ENCODE measurements around the gene MYLK4. TPM values are rescaled to one million over a fixed set of nuclear protein-coding genes. Genes with fewer than 3 reads are reported as not detected.

The MYLK4 gene
- total and polyA plus RNA-seq, 2 experiments from 2014 or later, result 0.20 to 0.43 TPM

DNA sequence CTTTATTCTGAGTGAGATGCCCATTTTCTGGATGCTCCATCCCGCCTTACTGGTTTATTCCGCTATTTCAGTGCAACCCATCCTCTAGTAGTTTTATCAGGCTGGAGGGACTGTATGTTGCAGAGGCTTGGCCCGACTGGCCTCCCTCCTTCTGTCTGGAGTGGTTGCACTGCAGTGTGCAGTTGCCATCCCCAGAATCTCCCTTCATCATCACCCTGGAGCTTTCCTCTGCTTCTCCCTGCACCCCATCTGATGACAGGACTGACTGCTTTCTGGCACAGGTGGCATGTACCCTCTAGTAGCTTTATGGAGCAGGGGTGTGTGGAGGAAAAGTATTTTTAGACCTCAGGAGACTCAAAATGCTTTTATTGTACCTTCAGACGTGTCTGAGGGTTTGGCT lies 35.5 kb upstream of the MYLK4 start:
- no peak overlapping the region for H3K4me3 ChIP-seq
- TF ChIP-seq EZH2phosphoT487 (IDR thresholded peaks at IDR 0.05; ENCODE audit: insufficient read depth, low read depth) (no peak), EZH2 (IDR thresholded peaks at IDR 0.05; ENCODE audit: insufficient read depth, poor library complexity, severe bottlenecking) (no peak)
- H3K9me2 ChIP-seq (ENCODE audit: insufficient read depth), result no peaks in the 10 kb centered on the region
- peaks cover 22% of the 10 kb centered on the region for H3K4me1 ChIP-seq (ENCODE audit: insufficient read depth)
- H3K36me3 ChIP-seq (ENCODE audit: low read depth), result no peaks in the 10 kb centered on the region; the same call in 1 of the 2 replicates
- H3K4me2 ChIP-seq (ENCODE audit: unreplicated experiment), result no peak overlapping the region
- H3K27ac ChIP-seq, result no peak overlapping the region
- H3K9ac ChIP-seq, result no peak overlapping the region
- H3F3A ChIP-seq (ENCODE audit: insufficient read depth), result peaks cover 19% of the 10 kb centered on the region
- in situ Hi-C loops (cut with MboI), result no loop called here
- no peaks in the 10 kb centered on the region for H3K27me3 ChIP-seq (replicated peaks; ENCODE audit: insufficient read depth)
- no peak for DNase-seq
- H4K20me1 ChIP-seq (ENCODE audit: insufficient read depth), result no peaks in the 10 kb centered on the region
- H3K79me2 ChIP-seq (ENCODE audit: insufficient read depth), result peaks cover 63% of the 10 kb centered on the region
- no peak overlapping the region for H2AFZ ChIP-seq
- 61 to 70% methylated on average over 4 of the region's 4 CpGs for WGBS, 2 experiments (ENCODE audit: low coverage in 1 of 2, low lambda C conversion rate in 2 of 2, missing lambda C conversion rate in 2 of 2)
- no peaks in the 10 kb centered on the region for H3K9me3 ChIP-seq (ENCODE audit: low read depth)

DNA sequence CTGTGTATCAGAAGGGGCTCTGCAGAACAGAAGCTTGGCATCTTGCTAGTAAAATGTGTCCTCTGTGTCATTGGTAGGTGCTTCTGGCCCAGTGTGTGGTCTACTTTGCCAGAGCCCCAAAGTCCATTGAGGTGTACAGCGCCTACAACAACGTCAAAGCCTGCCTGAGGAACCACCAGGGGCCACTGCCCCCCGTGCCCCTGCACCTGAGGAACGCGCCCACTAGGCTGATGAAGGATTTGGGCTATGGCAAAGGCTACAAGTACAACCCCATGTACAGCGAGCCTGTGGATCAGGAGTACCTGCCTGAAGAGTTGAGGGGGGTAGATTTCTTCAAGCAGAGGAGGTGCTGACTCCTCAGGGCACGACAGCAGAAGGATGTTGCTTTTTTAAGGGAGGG lies 34.2 kb upstream of the MYLK4 start:
- WGBS, 2 experiments (ENCODE audit: low coverage in 1 of 2, low lambda C conversion rate in 2 of 2, missing lambda C conversion rate in 2 of 2), result 98 to 99% methylated on average over 7 of the region's 7 CpGs
- Histone ChIP-seq H3K27me3 (replicated peaks; ENCODE audit: insufficient read depth) (no peaks in the 10 kb centered on the region), H3K27ac (no peak overlapping the region), H3K4me3 (no peak overlapping the region), H3K9ac (no peak overlapping the region), H3K4me2 (ENCODE audit: unreplicated experiment) (no peak overlapping the region), H3F3A (ENCODE audit: insufficient read depth) (peaks cover 9% of the 10 kb centered on the region), H3K9me3 (ENCODE audit: low read depth) (no peaks in the 10 kb centered on the region), H3K79me2 (ENCODE audit: insufficient read depth) (peaks cover 77% of the 10 kb centered on the region), H3K9me2 (ENCODE audit: insufficient read depth) (no peaks in the 10 kb centered on the region), H4K20me1 (ENCODE audit: insufficient read depth) (no peaks in the 10 kb centered on the region), H2AFZ (no peak overlapping the region), H3K4me1 (ENCODE audit: insufficient read depth) (peaks cover 10% of the 10 kb centered on the region), H3K36me3 (ENCODE audit: low read depth) (peaks cover 6% of the 10 kb centered on the region; the same call in 1 of the 2 replicates)
- TF ChIP-seq EZH2 (IDR thresholded peaks at IDR 0.05; ENCODE audit: insufficient read depth, poor library complexity, severe bottlenecking), result no peak
- TF ChIP-seq EZH2phosphoT487 (IDR thresholded peaks at IDR 0.05; ENCODE audit: insufficient read depth, low read depth), result no peak
- in situ Hi-C loops (cut with MboI), result no loop called here
- no peak for DNase-seq

DNA sequence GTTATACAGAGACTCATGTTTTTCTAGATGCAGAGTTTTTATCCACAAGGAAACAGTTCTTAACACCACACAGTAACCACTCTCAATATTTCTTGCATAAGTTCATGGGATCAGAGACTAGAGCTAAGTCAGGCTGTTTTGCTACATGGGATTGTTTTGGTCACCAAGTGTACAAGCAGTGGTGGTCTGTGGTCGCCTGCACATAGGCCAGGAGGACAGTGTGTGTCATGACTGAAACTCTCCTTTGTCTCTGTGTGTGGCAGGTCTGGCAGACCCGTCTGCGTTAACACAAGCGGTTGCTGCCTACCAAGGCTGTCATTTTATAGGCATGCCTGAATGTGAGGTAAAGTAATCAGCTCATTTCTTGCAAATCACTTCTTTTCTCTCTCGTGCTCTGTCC lies 33.3 kb upstream of the MYLK4 start:
- H2AFZ ChIP-seq, result no peak overlapping the region
- no peak overlapping the region for H3K4me3 ChIP-seq
- no peaks in the 10 kb centered on the region for H3K9me3 ChIP-seq (ENCODE audit: low read depth)
- no peak for DNase-seq
- no peak overlapping the region for H3K9ac ChIP-seq
- no peak overlapping the region for H3K4me2 ChIP-seq (ENCODE audit: unreplicated experiment)
- H3F3A ChIP-seq (ENCODE audit: insufficient read depth), result peaks cover 3% of the 10 kb centered on the region
- WGBS, 2 experiments (ENCODE audit: low coverage in 1 of 2, low lambda C conversion rate in 2 of 2, missing lambda C conversion rate in 2 of 2), result 84 to 88% methylated on average over 5 of the region's 5 CpGs
- no peak overlapping the region for H3K27ac ChIP-seq
- no peaks in the 10 kb centered on the region for H4K20me1 ChIP-seq (ENCODE audit: insufficient read depth)
- peaks cover 6% of the 10 kb centered on the region; the same call in 1 of the 2 replicates for H3K36me3 ChIP-seq (ENCODE audit: low read depth)
- H3K9me2 ChIP-seq (ENCODE audit: insufficient read depth), result no peaks in the 10 kb centered on the region
- H3K4me1 ChIP-seq (ENCODE audit: insufficient read depth), result peaks cover 3% of the 10 kb centered on the region
- no peaks in the 10 kb centered on the region for H3K27me3 ChIP-seq (replicated peaks; ENCODE audit: insufficient read depth)
- in situ Hi-C loops (cut with MboI), result no loop called here
- TF ChIP-seq EZH2phosphoT487 (IDR thresholded peaks at IDR 0.05; ENCODE audit: insufficient read depth, low read depth) (no peak), EZH2 (IDR thresholded peaks at IDR 0.05; ENCODE audit: insufficient read depth, poor library complexity, severe bottlenecking) (no peak)
- peaks cover 86% of the 10 kb centered on the region for H3K79me2 ChIP-seq (ENCODE audit: insufficient read depth)

DNA sequence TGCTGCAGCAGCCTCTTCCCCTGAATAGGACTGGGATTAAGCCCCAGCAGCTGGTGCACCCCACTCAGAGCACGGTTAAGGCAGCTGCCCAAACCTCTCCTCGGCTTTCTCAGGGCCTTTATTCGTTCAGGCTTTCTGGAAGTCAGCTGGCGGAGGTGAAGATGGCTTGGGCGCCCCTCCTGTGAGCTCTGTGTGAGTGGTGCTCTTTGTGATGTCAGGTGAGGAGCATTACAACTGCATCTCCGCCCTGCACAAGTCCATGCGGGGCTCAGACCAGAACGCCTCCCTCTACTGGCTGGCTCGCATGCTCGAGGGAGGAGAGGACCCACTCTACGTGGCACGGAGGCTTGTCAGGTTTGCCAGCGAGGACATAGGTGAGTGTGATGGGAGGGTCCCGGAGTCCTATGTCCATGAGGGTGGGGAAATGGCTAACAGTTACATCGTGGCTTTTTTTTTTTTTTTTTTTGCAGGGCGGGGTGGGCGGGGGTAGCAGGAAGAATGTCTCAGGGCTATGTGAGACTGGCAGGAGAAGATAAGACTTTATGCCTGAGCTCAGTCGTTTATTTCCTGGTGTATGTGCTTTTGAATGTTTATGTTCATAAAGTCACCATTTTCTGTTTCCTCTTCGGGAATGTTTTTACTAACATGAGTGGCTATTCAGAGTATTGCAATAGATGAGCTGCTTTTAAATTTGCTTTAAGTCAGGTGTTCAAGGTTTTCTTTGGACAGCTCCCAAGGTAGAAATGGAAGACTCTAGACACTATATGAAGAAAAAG lies 32.7 kb upstream of the MYLK4 start:
- in situ Hi-C loops (cut with MboI), result no loop called here
- Histone ChIP-seq H3K9me3 (ENCODE audit: low read depth) (no peaks in the 10 kb centered on the region), H3K9ac (no peak overlapping the region), H4K20me1 (ENCODE audit: insufficient read depth) (no peaks in the 10 kb centered on the region), H2AFZ (no peak overlapping the region), H3K36me3 (ENCODE audit: low read depth) (peaks cover 6% of the 10 kb centered on the region; the same call in 1 of the 2 replicates), H3K27me3 (replicated peaks; ENCODE audit: insufficient read depth) (no peaks in the 10 kb centered on the region), H3K9me2 (ENCODE audit: insufficient read depth) (no peaks in the 10 kb centered on the region), H3K4me1 (ENCODE audit: insufficient read depth) (no peaks in the 10 kb centered on the region), H3K4me3 (no peak overlapping the region), H3F3A (ENCODE audit: insufficient read depth) (no peaks in the 10 kb centered on the region), H3K79me2 (ENCODE audit: insufficient read depth) (peaks cover 92% of the 10 kb centered on the region), H3K4me2 (ENCODE audit: unreplicated experiment) (no peak overlapping the region), H3K27ac (no peak overlapping the region)
- WGBS, 2 experiments (ENCODE audit: low coverage in 1 of 2, low lambda C conversion rate in 2 of 2, missing lambda C conversion rate in 2 of 2), result 86 to 89% methylated on average over 19 of the region's 19 CpGs
- DNase-seq, result no peak
- TF ChIP-seq EZH2 (IDR thresholded peaks at IDR 0.05; ENCODE audit: insufficient read depth, poor library complexity, severe bottlenecking) (no peak), EZH2phosphoT487 (IDR thresholded peaks at IDR 0.05; ENCODE audit: insufficient read depth, low read depth) (no peak)

Measured in GM23248 (cell line).